HepG2 (cell line): ENCODE data around the gene DQX1. TPM values are rescaled to one million over a fixed set of nuclear protein-coding genes. Genes with fewer than 3 reads are reported as not detected.
A peak's percentile ranks its signal among the peaks of the same experiment; 100 is the strongest.

ENCODE experiments used
- ATF7 ChIP-seq, 2 experiments: fragments of 450-650 bp in 1 of 2; sonication (generic) in 1 of 2; formaldehyde crosslinking in 1 of 2; IDR thresholded peaks; 2 replicates each; pipeline versions ENCODE4 v1.4.0 to v1.6.1; 2016 to 2020; ENCODE audit warnings: antibody characterized with exemption in 1 of 2, mild to moderate bottlenecking in 1 of 2, missing genetic modification reagents in 1 of 2
- CREM ChIP-seq, 2 experiments: sonication (generic) in 1 of 2; formaldehyde crosslinking in 1 of 2; IDR thresholded peaks; 2 replicates each; pipeline versions ENCODE4 v1.4.0 to v1.6.1; 2016 to 2020; ENCODE audit warnings: antibody characterized with exemption in 1 of 2, mild to moderate bottlenecking in 1 of 2, missing genetic modification reagents in 1 of 2
- CSRNP1 ChIP-seq: sonication (generic); formaldehyde crosslinking; IDR thresholded peaks from 2 replicates; pipeline ENCODE4 v1.8.1; 2023; ENCODE audit warnings: mild to moderate bottlenecking, missing genetic modification reagents
- DMAP1 ChIP-seq: IDR thresholded peaks from 2 replicates; pipeline ENCODE4 v1.6.1; 2016
- ERF ChIP-seq: IDR thresholded peaks from 2 replicates; pipeline ENCODE4 v1.6.1; 2018; ENCODE audit warnings: missing biosample characterization, missing genetic modification reagents
- GTF3A ChIP-seq: sonication (generic); formaldehyde crosslinking; conservative IDR thresholded peaks from 2 replicates; pipeline ENCODE4 v1.4.0; 2020; ENCODE audit warnings: mild to moderate bottlenecking, missing genetic modification reagents
- KAT2B ChIP-seq: fragments of 150-350 bp; IDR thresholded peaks from 2 replicates; pipeline ENCODE4 v1.6.1; 2014; ENCODE audit warnings: low read depth, low read length, borderline replicate concordance
- LBX2 ChIP-seq: sonication (generic); formaldehyde crosslinking; IDR thresholded peaks from 2 replicates; pipeline ENCODE4 v1.5.0; 2020; ENCODE audit warnings: missing genetic modification reagents, mild to moderate bottlenecking, borderline replicate concordance
- PAX8 ChIP-seq: sonication (generic); formaldehyde crosslinking; IDR thresholded peaks from 2 replicates; pipeline ENCODE4 v1.8.0; 2022; ENCODE audit warnings: mild to moderate bottlenecking, missing genetic modification reagents, borderline replicate concordance
- PRDM10 ChIP-seq: sonication (generic); formaldehyde crosslinking; IDR thresholded peaks from 2 replicates; pipeline ENCODE4 v1.4.0; 2020; ENCODE audit warnings: low read depth, missing genetic modification reagents
- SMAD1 ChIP-seq: sonication (generic); formaldehyde crosslinking; IDR thresholded peaks from 2 replicates; pipeline ENCODE4 v1.4.0; 2020; ENCODE audit warnings: missing genetic modification reagents, low read depth, mild to moderate bottlenecking, borderline replicate concordance
- SP1 ChIP-seq, 2 experiments: fragments of 450-650 bp in 1 of 2; sonication (generic) in 1 of 2; formaldehyde crosslinking in 1 of 2; IDR thresholded peaks; 2 replicates each; pipeline versions ENCODE4 v1.4.0 to v1.6.1; 2016 to 2020; ENCODE audit warnings: missing genetic modification reagents in 1 of 2
- SP2 ChIP-seq: sonication (generic); formaldehyde crosslinking; IDR thresholded peaks from 2 replicates; pipeline ENCODE4 v1.5.1; 2020; ENCODE audit warnings: mild to moderate bottlenecking, missing genetic modification reagents
- SP5 ChIP-seq: IDR thresholded peaks from 2 replicates; pipeline ENCODE4 v1.6.1; 2016; ENCODE audit warnings: low read depth, borderline replicate concordance
- ZNF232 ChIP-seq: sonication (generic); formaldehyde crosslinking; IDR thresholded peaks from 2 replicates; pipeline ENCODE4 v1.4.0; 2020; ENCODE audit warnings: missing genetic modification reagents, borderline replicate concordance
- ZNF282 ChIP-seq: fragments of 450-650 bp; IDR thresholded peaks from 2 replicates; pipeline ENCODE4 v1.6.1; 2018; ENCODE audit not compliant: partially characterized antibody
- ZNF296 ChIP-seq: sonication (generic); formaldehyde crosslinking; conservative IDR thresholded peaks from 2 replicates; pipeline ENCODE4 v1.5.0; 2020; ENCODE audit warnings: mild to moderate bottlenecking, missing genetic modification reagents
- ZNF333 ChIP-seq: sonication (generic); formaldehyde crosslinking; IDR thresholded peaks from 2 replicates; pipeline ENCODE4 v1.4.0; 2020; ENCODE audit warnings: mild to moderate bottlenecking, missing genetic modification reagents, borderline replicate concordance
- ZNF446 ChIP-seq: sonication (generic); formaldehyde crosslinking; IDR thresholded peaks from 2 replicates; pipeline ENCODE4 v1.5.0; 2020; ENCODE audit warnings: mild to moderate bottlenecking, missing genetic modification reagents
- ZNF737 ChIP-seq: sonication (generic); formaldehyde crosslinking; IDR thresholded peaks from 2 replicates; pipeline ENCODE4 v1.5.0; 2020; ENCODE audit warnings: missing genetic modification reagents, mild to moderate bottlenecking, borderline replicate concordance
- ZSCAN29 ChIP-seq: sonication (generic); formaldehyde crosslinking; conservative IDR thresholded peaks from 2 replicates; pipeline ENCODE4 v1.4.0; 2020; ENCODE audit warnings: mild to moderate bottlenecking, missing genetic modification reagents
- polyA plus RNA-seq, 8 experiments: library from polyadenylated mRNA; depleted of rRNA in 3 of 8; stranded (reverse) in 7 of 8; unstranded in 1 of 8; fragments of >200 nt; fragmentation: Illumina TruSeq in 4 of 8; extraction: Trizol in 4 of 8; gene quantifications; 2 replicates each; pipeline versions ENCODE4 v1.2.1 to v1.2.3, GENCODE V29; 2011 to 2016; ENCODE audit warnings: low read depth in 4 of 8, missing spikeins in 1 of 8, mixed read lengths in 1 of 8; ENCODE audit not compliant: insufficient read depth in 1 of 8
- total RNA-seq, 5 experiments: library from RNA; depleted of rRNA; stranded (reverse); fragments of >200 nt; fragmentation: Illumina TruSeq; extraction: Trizol; gene quantifications; 2 replicates each; pipeline ENCODE4 v1.2.3, GENCODE V29; 2016; ENCODE audit warnings: low read depth in 1 of 5

DQX1 gene
- total and polyA plus RNA-seq, 2 of the 13 experiments (the other 11 are each of a cell fraction or from before 2014, with no cell fraction given) = 27.6 to 89.8 TPM

DNA sequence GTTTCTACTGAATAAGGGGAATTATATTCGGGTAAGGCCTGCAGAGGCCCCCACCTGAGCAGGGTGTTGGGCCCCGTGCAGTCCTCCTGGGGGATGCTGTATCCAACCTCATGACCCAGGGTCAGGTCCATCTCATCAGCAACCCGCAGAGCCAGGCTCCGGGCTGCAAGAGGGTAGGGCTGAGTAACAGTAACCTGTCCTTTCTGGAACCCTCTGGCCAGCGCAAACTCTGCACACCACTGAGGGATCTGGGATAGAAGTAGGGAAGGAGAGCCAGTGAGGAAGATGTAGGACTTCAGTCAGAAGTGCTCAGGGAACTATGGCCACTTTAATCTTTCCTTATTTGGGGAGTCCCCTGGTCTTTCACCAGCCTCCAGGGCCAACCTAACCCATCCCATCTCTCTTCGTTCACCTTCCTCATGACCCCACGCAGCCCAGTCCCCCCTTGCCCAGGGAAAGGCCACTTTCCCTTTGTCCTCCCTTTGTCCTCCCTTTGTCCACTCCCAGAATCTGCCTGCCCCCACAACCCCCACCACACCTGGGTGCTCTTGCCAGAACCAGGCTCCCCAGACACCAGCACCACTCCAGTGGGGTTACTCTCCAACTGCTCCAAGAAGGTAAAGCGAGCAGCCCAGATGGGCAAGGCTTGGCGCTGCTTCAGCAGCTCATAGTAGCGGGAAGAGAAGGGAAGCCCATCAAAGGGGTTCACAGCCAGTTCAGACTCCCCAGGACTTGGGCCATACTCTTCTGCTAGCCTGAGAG lies 895 bp downstream of the DQX1 start (continued):
- peak; percentile 54; the same call in 1 of the 2 replicates for TF ChIP-seq CSRNP1 (CRISPR knock-in tag)
- no peak for TF ChIP-seq ZNF282
- no peak for TF ChIP-seq GTF3A (CRISPR knock-in tag)
- TF ChIP-seq SP2 (CRISPR knock-in tag) = no peak
- 0 out of 2 replicates have a peak, but pooled peaks have one; percentile 68 for TF ChIP-seq ZNF446 (CRISPR knock-in tag)
- TF ChIP-seq PRDM10 (CRISPR knock-in tag) = no peak
- no peak for TF ChIP-seq ERF (CRISPR knock-in tag)
- no peak for TF ChIP-seq DMAP1 (CRISPR knock-in tag)
- TF ChIP-seq ZNF737 = no peak
- no peak for TF ChIP-seq ATF7 (IDR thresholded peaks at IDR 0.05)
- no peak for TF ChIP-seq ATF7 (CRISPR knock-in tag; IDR thresholded peaks at IDR 0.05)
- TF ChIP-seq ZSCAN29 (CRISPR knock-in tag) = no peak
- TF ChIP-seq PAX8 (CRISPR knock-in tag) = no peak
- no peak for TF ChIP-seq ZNF232 (CRISPR knock-in tag)
- TF ChIP-seq LBX2 (CRISPR knock-in tag) = 0 out of 2 replicates have a peak, but pooled peaks have one; percentile 27
- no peak for TF ChIP-seq CREM (IDR thresholded peaks at IDR 0.05)
- TF ChIP-seq CREM (CRISPR knock-in tag; IDR thresholded peaks at IDR 0.05) = no peak
- no peak for TF ChIP-seq SP1 (IDR thresholded peaks at IDR 0.05)
- no peak; the same call in 1 of the 2 replicates for TF ChIP-seq SP1 (CRISPR knock-in tag; IDR thresholded peaks at IDR 0.05)
- TF ChIP-seq KAT2B = no peak
- no peak for TF ChIP-seq SMAD1
- 0 out of 2 replicates have a peak, but pooled peaks have one; percentile 34 for TF ChIP-seq ZNF333
- no peak for TF ChIP-seq SP5 (CRISPR knock-in tag)
- TF ChIP-seq ZNF296 = no peak
